ENCODE measurements around the gene SYDE1.

GRCh38 chr19:15113245-15114152 lies 6.3 kb downstream of the SYDE1 start:
- no peak for TF ChIP-seq POLR2AphosphoS5 (IDR thresholded peaks at IDR 0.05; ENCODE audit: low read length)
- no peak for TF ChIP-seq CREB1 (IDR thresholded peaks at IDR 0.05; ENCODE audit: low read depth)
- no peak for TF ChIP-seq HDAC2 (IDR thresholded peaks at IDR 0.05)
- TF ChIP-seq, protein P1, sequence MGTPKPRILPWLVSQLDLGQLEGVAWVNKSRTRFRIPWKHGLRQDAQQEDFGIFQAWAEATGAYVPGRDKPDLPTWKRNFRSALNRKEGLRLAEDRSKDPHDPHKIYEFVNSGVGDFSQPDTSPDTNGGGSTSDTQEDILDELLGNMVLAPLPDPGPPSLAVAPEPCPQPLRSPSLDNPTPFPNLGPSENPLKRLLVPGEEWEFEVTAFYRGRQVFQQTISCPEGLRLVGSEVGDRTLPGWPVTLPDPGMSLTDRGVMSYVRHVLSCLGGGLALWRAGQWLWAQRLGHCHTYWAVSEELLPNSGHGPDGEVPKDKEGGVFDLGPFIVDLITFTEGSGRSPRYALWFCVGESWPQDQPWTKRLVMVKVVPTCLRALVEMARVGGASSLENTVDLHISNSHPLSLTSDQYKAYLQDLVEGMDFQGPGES (IDR thresholded peaks at IDR 0.05) = no peak
- no peak for TF ChIP-seq EZH2 (IDR thresholded peaks at IDR 0.05; ENCODE audit: borderline replicate concordance, control insufficient read depth, low read depth, low read length)
- TF ChIP-seq TAF1 (IDR thresholded peaks at IDR 0.05; ENCODE audit: borderline replicate concordance, low read depth, low read length) = no peak
- no peak for TF ChIP-seq EP300 (IDR thresholded peaks at IDR 0.05; ENCODE audit: borderline replicate concordance in 1 of 2, control insufficient read depth in 1 of 2, low read depth in 2 of 2, low read length in 2 of 2)
- no peak for TF ChIP-seq SUZ12 (IDR thresholded peaks at IDR 0.05; ENCODE audit: unreplicated experiment)
- no peak for TF ChIP-seq CEBPB (IDR thresholded peaks at IDR 0.05; ENCODE audit: borderline replicate concordance in 1 of 2, low read depth in 2 of 2, low read length in 2 of 2)
- TF ChIP-seq BCL11A (IDR thresholded peaks at IDR 0.05; ENCODE audit: low read depth, low read length) = no peak
- no peak for TF ChIP-seq BCL3 (IDR thresholded peaks at IDR 0.05; ENCODE audit: borderline replicate concordance, insufficient read depth, low read depth, low read length, poor library complexity, severe bottlenecking)
- no peak for TF ChIP-seq SP1 (IDR thresholded peaks at IDR 0.05; ENCODE audit: low read depth, low read length)
